IPS-NIHi7 (cell line): Measurements from ENCODE around the gene SUPT3H.
"Not testable (repeated sequence)": the region's sequence is repeated elsewhere in the genome, so short reads cannot be mapped to it uniquely, and the experiment has no call there.

ENCODE experiments used
- DNase-seq: peaks from one replicate; pipeline ENCODE4 v3.0.0; 2012; ENCODE audit warnings: mixed read lengths; ENCODE audit errors: extremely low spot score

Gene SUPT3H

GRCh38 chr6:45062659-45063058 is 315.1 kb downstream of the SUPT3H start:
- not testable (repeated sequence) for DNase-seq

GRCh38 chr6:45057711-45058110 is 320.0 kb downstream of the SUPT3H start:
- DNase-seq = no peak

- DNase-seq = no peak
Observed at GRCh38 chr6:45054610-45055009, 323.1 kb downstream of the SUPT3H start.

GRCh38 chr6:45052325-45052724 is 325.4 kb downstream of the SUPT3H start:
- DNase-seq = no peak

GRCh38 chr6:45049188-45049843 is 328.4 kb downstream of the SUPT3H start:
- DNase-seq = peak; percentile 21

GRCh38 chr6:45047573-45047972 is 330.2 kb downstream of the SUPT3H start:
- no peak for DNase-seq

- no peak for DNase-seq
Observed at GRCh38 chr6:45045253-45045601, 332.5 kb downstream of the SUPT3H start.

- no peak for DNase-seq
Observed at GRCh38 chr6:45044510-45045252, 333.1 kb downstream of the SUPT3H start.

GRCh38 chr6:45044086-45044485 is 333.6 kb downstream of the SUPT3H start:
- DNase-seq = no peak

- not testable (repeated sequence) for DNase-seq
Observed at GRCh38 chr6:45042673-45043072, 335.1 kb downstream of the SUPT3H start.

GRCh38 chr6:45038226-45038625 is 339.5 kb downstream of the SUPT3H start:
- DNase-seq = no peak

- DNase-seq = no peak
Observed at GRCh38 chr6:45036103-45036502, 341.6 kb downstream of the SUPT3H start.

- DNase-seq = no peak
Observed at GRCh38 chr6:45032426-45032825, 345.3 kb downstream of the SUPT3H start.

- no peak for DNase-seq
Observed at GRCh38 chr6:45031601-45032000, 346.1 kb downstream of the SUPT3H start.

- DNase-seq = no peak
Observed at GRCh38 chr6:45027126-45027525, 350.6 kb downstream of the SUPT3H start.

GRCh38 chr6:45026003-45026516 is 351.7 kb downstream of the SUPT3H start:
- DNase-seq = no peak

- no peak for DNase-seq
Observed at GRCh38 chr6:45024610-45025009, 353.1 kb downstream of the SUPT3H start.

GRCh38 chr6:45021676-45022075 is 356.1 kb downstream of the SUPT3H start:
- DNase-seq = no peak

- no peak for DNase-seq
Observed at GRCh38 chr6:45012687-45013086, 365.0 kb downstream of the SUPT3H start.

GRCh38 chr6:45009576-45009975 is 368.2 kb downstream of the SUPT3H start:
- DNase-seq = no peak

- no peak for DNase-seq
Observed at GRCh38 chr6:45006893-45007292, 370.8 kb downstream of the SUPT3H start.

GRCh38 chr6:45003961-45004360 is 373.8 kb downstream of the SUPT3H start:
- no peak for DNase-seq

GRCh38 chr6:45003387-45003786 is 374.3 kb downstream of the SUPT3H start:
- no peak for DNase-seq
